Upper lobe of left lung (tissue), 6 donors: ENCODE measurements around the gene CDK4. TPM values are rescaled to one million over a fixed set of nuclear protein-coding genes. Genes with fewer than 3 reads are reported as not detected.

Experiments used
- ATAC-seq, 2 donors: fragments of 200-7000 bp; cut with Tn5 transposase; one replicate each; pipeline ENCODE4 v1.9.1; 2022; ENCODE audit warnings: mild to moderate bottlenecking in 2 of 2, moderate library complexity in 2 of 2; ENCODE audit not compliant: low FRiP score in 2 of 2
- DNase-seq, 2 donors: peaks; one replicate each; pipeline ENCODE4 v3.0.0-alpha.2; 2019 to 2020
- H3K27ac ChIP-seq, 4 donors: fragments of 200-600 bp; sonication (generic); one replicate each; pipeline ENCODE4 v1.5.1; 2016 to 2019
- H3K27me3 ChIP-seq, 4 donors: fragments of 200-600 bp; sonication (generic); one replicate each; pipeline ENCODE4 v1.5.1; 2017 to 2019
- H3K36me3 ChIP-seq, 4 donors: fragments of 200-600 bp; sonication (generic); one replicate each; pipeline ENCODE4 v1.5.1; 2016 to 2019
- H3K4me1 ChIP-seq, 4 donors: fragments of 200-600 bp; sonication (generic); one replicate each; pipeline ENCODE4 v1.5.1; 2018 to 2019
- H3K4me3 ChIP-seq, 4 donors: fragments of 200-600 bp; sonication (generic); one replicate each; pipeline ENCODE4 v1.5.1; 2017 to 2019; ENCODE audit warnings: mild to moderate bottlenecking in 2 of 4, moderate library complexity in 1 of 4
- H3K9me3 ChIP-seq, 4 donors: fragments of 200-600 bp; sonication (generic); one replicate each; pipeline ENCODE4 v1.5.1; 2018 to 2019
- CTCF ChIP-seq, 6 experiments: fragments of 450-650 bp in 4 of 6; fragments of 200-600 bp in 2 of 6; sonication (generic) in 2 of 6; IDR thresholded peaks; one replicate each; pipeline ENCODE4 v1.5.1; 2016 to 2019; ENCODE audit warnings: antibody characterized with exemption in 6 of 6
- EP300 ChIP-seq, 4 donors: sonication (generic); formaldehyde crosslinking; IDR thresholded peaks; one replicate each; pipeline ENCODE4 v1.5.1; 2017; ENCODE audit warnings: antibody characterized with exemption in 4 of 4, control low read depth in 2 of 4
- POLR2A ChIP-seq, 4 donors: fragments of 450-650 bp; IDR thresholded peaks; one replicate each; pipeline ENCODE4 v1.5.1; 2016 to 2017; ENCODE audit warnings: antibody characterized with exemption in 4 of 4, mild to moderate bottlenecking in 2 of 4
- POLR2AphosphoS5 ChIP-seq, 2 donors: sonication (generic); formaldehyde crosslinking; IDR thresholded peaks; one replicate each; pipeline ENCODE4 v1.5.1; 2017; ENCODE audit warnings: antibody characterized with exemption in 2 of 2
- WGBS, 2 donors: methylation state at CpG; one replicate each; pipeline ENCODE4 v1.1.5; 2017 to 2018; 5-methylcytosine and 5-hydroxymethylcytosine counted together
- total RNA-seq, 6 donors: library from RNA; depleted of rRNA in 4 of 6; stranded (reverse); fragments of >200 nt in 4 of 6; gene quantifications; one replicate each; pipeline versions ENCODE4 v1.1.0 to v1.2.1, GENCODE V29; 2016 to 2021
- donor health status: DM: no; HTN: no; CAD: no; lungs with moderate emphysema.
- donor health status: DM: no; HTN: yes; CAD: no; lungs with severe emphysema.

CDK4 gene
- total RNA-seq, 6 donors from 2014 or later: 38.5 to 109 (median 62.5) TPM

GRCh38 chr12:57708296-57708695 is 43.8 kb downstream of the CDK4 start:
- no peak for DNase-seq
- 95 to 100% methylated on average over 2 of the region's 2 CpGs for WGBS, 2 donors
- Histone ChIP-seq H3K4me3 (no peak overlapping the region), H3K27ac (no peak overlapping the region), H3K4me1 (no peaks in the 10 kb centered on the region), H3K36me3 (peaks cover 5 to 68% (median 16%) of the 10 kb centered on the region in 4 donors), H3K27me3 (no peaks in the 10 kb centered on the region), H3K9me3 (peaks cover 0 to 8% (median 0%) of the 10 kb centered on the region in 4 donors)
- TF ChIP-seq POLR2A (IDR thresholded peaks at IDR 0.05) (no peak), EP300 (IDR thresholded peaks at IDR 0.05) (no peak), CTCF (IDR thresholded peaks at IDR 0.05) (no peak)
- ATAC-seq: no peak

- 79 to 94% methylated on average over 3 of the region's 3 CpGs for WGBS, 2 donors
These were observed 44.9 kb downstream of the CDK4 start for GRCh38 chr12:57707250-57707649.

GRCh38 chr12:57700317-57700716 is 51.8 kb downstream of the CDK4 start:
- DNase-seq (no peak), ATAC-seq (no peak)
- no peak overlapping the region for H3K27ac ChIP-seq
- no peaks in the 10 kb centered on the region for H3K27me3 ChIP-seq
- no peak overlapping the region for H3K4me3 ChIP-seq
- H3K36me3 ChIP-seq: peaks cover 15 to 84% (median 42%) of the 10 kb centered on the region in 4 donors
- TF ChIP-seq POLR2A (IDR thresholded peaks at IDR 0.05) (no peak), EP300 (IDR thresholded peaks at IDR 0.05) (no peak), POLR2AphosphoS5 (IDR thresholded peaks at IDR 0.05) (no peak)
- H3K9me3 ChIP-seq: peaks cover 0 to 8% (median 0%) of the 10 kb centered on the region in 4 donors
- peaks cover 0 to 3% (median 1%) of the 10 kb centered on the region in 4 donors for H3K4me1 ChIP-seq
- WGBS, 2 donors: 91 to 98% methylated on average over 2 of the region's 2 CpGs

More at GRCh38 chr12:57707250-57707649, 44.9 kb downstream of the CDK4 start:
- TF ChIP-seq POLR2AphosphoS5 (IDR thresholded peaks at IDR 0.05) (no peak), EP300 (IDR thresholded peaks at IDR 0.05) (no peak), POLR2A (IDR thresholded peaks at IDR 0.05) (no peak), CTCF (IDR thresholded peaks at IDR 0.05) (no peak)
- ATAC-seq: no peak
- no peak overlapping the region for H3K4me3 ChIP-seq
- peaks cover 0 to 8% (median 0%) of the 10 kb centered on the region in 4 donors for H3K9me3 ChIP-seq
- H3K27me3 ChIP-seq: no peaks in the 10 kb centered on the region
- no peaks in the 10 kb centered on the region for H3K4me1 ChIP-seq
- no peak for DNase-seq
- H3K36me3 ChIP-seq: peaks cover 5 to 68% (median 25%) of the 10 kb centered on the region in 4 donors
- no peak overlapping the region for H3K27ac ChIP-seq

GRCh38 chr12:57698414-57698813 is 53.7 kb downstream of the CDK4 start:
- no peak for ATAC-seq

More at GRCh38 chr12:57698414-57698813, 53.7 kb downstream of the CDK4 start:
- Histone ChIP-seq H3K27me3 (no peaks in the 10 kb centered on the region), H3K27ac (no peak overlapping the region), H3K36me3 (peaks cover 9 to 67% (median 35%) of the 10 kb centered on the region in 4 donors), H3K4me1 (peaks cover 8 to 16% (median 10%) of the 10 kb centered on the region in 4 donors), H3K9me3 (no peaks in the 10 kb centered on the region), H3K4me3 (no peak overlapping the region)
- 92 to 95% methylated on average over 3 of the region's 3 CpGs for WGBS, 2 donors
- DNase-seq: no peak
- TF ChIP-seq CTCF (IDR thresholded peaks at IDR 0.05) (no peak), POLR2A (IDR thresholded peaks at IDR 0.05) (no peak), EP300 (IDR thresholded peaks at IDR 0.05) (no peak), POLR2AphosphoS5 (IDR thresholded peaks at IDR 0.05) (no peak)

Other genes with a start within 250 kb of the CDK4 start
- 10 to 100 TPM; 26.1 to 45.1 (median 33.1) TPM for gene DDIT3, start 231.8 kb downstream of the CDK4 start, total RNA-seq
- gene MBD6, start 229.5 kb downstream of the CDK4 start, total RNA-seq: 100 to 1,000 TPM in 3 of 6 donors, 10 to 100 TPM in 3; 25.1 to 184 (median 94.7) TPM
- 100 to 1,000 TPM in 4 of 6 donors, 10 to 100 TPM in 2; 83.1 to 145 (median 110) TPM for gene DCTN2, start 205.1 kb downstream of the CDK4 start, total RNA-seq
- gene KIF5A, start 202.3 kb downstream of the CDK4 start, total RNA-seq: under 1 TPM in 5 of 6 donors, not detected in 1; 0.06 to 0.39 (median 0.20) TPM
- 10 to 100 TPM; 13.4 to 56.7 (median 30.7) TPM for gene PIP4K2C, start 161.1 kb downstream of the CDK4 start, total RNA-seq
- gene DTX3, start 147.5 kb downstream of the CDK4 start, total RNA-seq: 10 to 100 TPM; 12.8 to 44.0 (median 21.1) TPM
- 10 to 100 TPM in 2 of 6 donors, 1 to 10 TPM in 4; 6.6 to 78.6 (median 8.2) TPM for gene ARHGEF25, start 140.9 kb downstream of the CDK4 start, total RNA-seq
- gene B4GALNT1, start 119.1 kb downstream of the CDK4 start, total RNA-seq: 1 to 10 TPM in 1 of 6 donors, under 1 TPM in 5; under 0.01 to 2.6 (median 0.80) TPM
- 100 to 1,000 TPM; 171 to 305 (median 278) TPM for gene OS9, start 58.2 kb downstream of the CDK4 start, total RNA-seq
- 1 to 10 TPM; 2.0 to 7.3 (median 5.8) TPM for gene AGAP2, start 13.6 kb downstream of the CDK4 start, total RNA-seq
- 10 to 100 TPM; 16.8 to 54.6 (median 37.3) TPM for gene TSPAN31, start 7.3 kb downstream of the CDK4 start, total RNA-seq
- gene MARCHF9, start 2.8 kb upstream of the CDK4 start, total RNA-seq: 10 to 100 TPM; 15.4 to 36.7 (median 21.3) TPM
- 1 to 10 TPM in 4 of 6 donors, under 1 TPM in 1, not detected in 1; 0.98 to 5.2 (median 2.5) TPM for gene CYP27B1, start 14.8 kb upstream of the CDK4 start, total RNA-seq
- 10 to 100 TPM in 4 of 6 donors, 1 to 10 TPM in 2; 1.3 to 30.2 (median 16.9) TPM for gene METTL1, start 19.8 kb upstream of the CDK4 start, total RNA-seq
- gene EEF1AKMT3, start 20.3 kb upstream of the CDK4 start, total RNA-seq: 10 to 100 TPM in 2 of 6 donors, 1 to 10 TPM in 4; 4.2 to 18.3 (median 6.4) TPM
- gene TSFM, start 30.5 kb upstream of the CDK4 start, total RNA-seq: 10 to 100 TPM in 4 of 6 donors, 1 to 10 TPM in 2; 5.0 to 34.0 (median 22.8) TPM
- 10 to 100 TPM in 3 of 6 donors, 1 to 10 TPM in 3; 4.9 to 57.6 (median 8.7) TPM for gene AVIL, start 66.4 kb upstream of the CDK4 start, total RNA-seq
- gene CTDSP2, start 94.4 kb upstream of the CDK4 start, total RNA-seq: 100 to 1,000 TPM; 153 to 226 (median 175) TPM
- gene ATP23, start 189.3 kb upstream of the CDK4 start, total RNA-seq: 10 to 100 TPM in 1 of 6 donors, 1 to 10 TPM in 4, not detected in 1; 4.7 to 18.8 (median 7.7) TPM